SK-N-SH (cell line): ENCODE measurements around the gene SHROOM3. TPM values are rescaled to one million over a fixed set of nuclear protein-coding genes. Genes with fewer than 3 reads are reported as not detected.

Source experiments
- CTCF ChIA-PET: fragments of 300-600, 350-600 bp; formaldehyde crosslinking; extraction: SDS; loops from one replicate; lab custom pipeline; 2021; lab: Yijun Ruan, JAX
- POLR2A ChIA-PET: fragments of 350-600 bp; sonication (Branson Sonifier 250); formaldehyde crosslinking; extraction: SDS; loops from one replicate; lab custom pipeline; 2020; ENCODE audit warnings: antibody characterized with exemption, inconsistent platforms; lab: Yijun Ruan, JAX
- DNase-seq: peaks from one replicate; pipeline ENCODE4 v3.0.0; 2012
- H2AFZ ChIP-seq: fragments of 200-600 bp; sonication (generic); 2 replicates; pipeline ENCODE4 v1.8.1; 2016; ENCODE audit warnings: antibody characterized with exemption, mild to moderate bottlenecking, low read depth
- H3F3A ChIP-seq: fragments of 200-600 bp; sonication (generic); replicated peaks from 2 replicates; pipeline ENCODE3; 2016; ENCODE audit warnings: antibody characterized with exemption, mild to moderate bottlenecking; ENCODE audit not compliant: insufficient read depth
- H3K27ac ChIP-seq, 2 experiments: fragments of 200-500 bp in 1 of 2; fragments of 200-600 bp in 1 of 2; sonication (Bioruptor generic) in 1 of 2; sonication (generic), shearing (Covaris generic) in 1 of 2; 2 replicates each; pipeline versions ENCODE4 v1.5.1 to v1.6.1; 2014 to 2016; ENCODE audit warnings: low read depth in 2 of 2, inconsistent platforms in 1 of 2, low read length in 1 of 2, mild to moderate bottlenecking in 1 of 2, mixed read lengths in 1 of 2
- H3K27me3 ChIP-seq: fragments of 200-600 bp; sonication (generic), shearing (Covaris generic); 2 replicates; pipeline ENCODE4 v1.6.1; 2016; ENCODE audit warnings: mixed run types; ENCODE audit not compliant: insufficient read depth
- H3K36me3 ChIP-seq, 2 experiments: fragments of 200-500 bp in 1 of 2; fragments of 200-600 bp in 1 of 2; sonication (Bioruptor generic) in 1 of 2; sonication (generic) in 1 of 2; replicated peaks in 1 of 2; 2 replicates each; pipeline versions ENCODE3 to v1.5.1; 2014 to 2016; ENCODE audit warnings: low read length in 1 of 2, mild to moderate bottlenecking in 1 of 2; ENCODE audit not compliant: insufficient read depth in 2 of 2, control insufficient read depth in 1 of 2
- H3K4me1 ChIP-seq, 2 experiments: fragments of 200-500 bp in 1 of 2; fragments of 200-600 bp in 1 of 2; sonication (Bioruptor generic) in 1 of 2; sonication (generic), shearing (Covaris generic) in 1 of 2; 2 replicates each; pipeline versions ENCODE4 v1.5.1 to v1.6.1; 2014 to 2016; ENCODE audit warnings: low read depth in 1 of 2, low read length in 1 of 2, mixed run types in 1 of 2; ENCODE audit not compliant: insufficient read depth in 2 of 2, control insufficient read depth in 1 of 2
- H3K4me2 ChIP-seq: fragments of 200-600 bp; sonication (generic), shearing (Covaris generic); 2 replicates; pipeline ENCODE4 v1.6.1; 2017; ENCODE audit warnings: mixed run types
- H3K4me3 ChIP-seq, 2 experiments: fragments of 200-500 bp in 1 of 2; fragments of 200-600 bp in 1 of 2; sonication (Bioruptor generic) in 1 of 2; sonication (generic), shearing (Covaris generic) in 1 of 2; 2 replicates each; pipeline versions ENCODE4 v1.5.1 to v1.8.1; 2014 to 2016; ENCODE audit warnings: low read depth in 2 of 2, inconsistent platforms in 1 of 2, low read length in 1 of 2, mild to moderate bottlenecking in 1 of 2, mixed read lengths in 1 of 2, moderate library complexity in 1 of 2
- H3K79me2 ChIP-seq: fragments of 200-600 bp; sonication (generic); 2 replicates; pipeline ENCODE4 v1.8.1; 2017; ENCODE audit warnings: mild to moderate bottlenecking; ENCODE audit not compliant: insufficient read depth
- H3K9ac ChIP-seq: fragments of 200-600 bp; sonication (generic); 2 replicates; pipeline ENCODE4 v1.6.1; 2017; ENCODE audit warnings: mixed run types
- H3K9me2 ChIP-seq: fragments of 200-600 bp; sonication (generic); 2 replicates; pipeline ENCODE4 v1.6.1; 2017; ENCODE audit warnings: mixed run types
- H3K9me3 ChIP-seq: fragments of 200-600 bp; sonication (generic); 2 replicates; pipeline ENCODE4 v1.6.1; 2017; ENCODE audit warnings: mixed run types, mild to moderate bottlenecking, moderate library complexity
- H4K20me1 ChIP-seq: fragments of 200-600 bp; sonication (generic); 2 replicates; pipeline ENCODE4 v1.6.1; 2017; ENCODE audit warnings: mild to moderate bottlenecking, mixed run types; ENCODE audit not compliant: insufficient read depth
- ELF1 ChIP-seq: IDR thresholded peaks from 2 replicates; pipeline ENCODE4 v1.4.0; 2012
- FOXM1 ChIP-seq: IDR thresholded peaks from 2 replicates; pipeline ENCODE4 v1.4.0; 2012; ENCODE audit warnings: low read depth, mild to moderate bottlenecking
- GATA2 ChIP-seq: sonication (generic); formaldehyde crosslinking; IDR thresholded peaks from 2 replicates; pipeline ENCODE4 v1.5.0; 2020; ENCODE audit warnings: mild to moderate bottlenecking, missing genetic modification reagents
- NFIC ChIP-seq: IDR thresholded peaks from 2 replicates; pipeline ENCODE4 v1.4.0; 2012; ENCODE audit warnings: borderline replicate concordance
- RAD21 ChIP-seq: IDR thresholded peaks from 2 replicates; pipeline ENCODE4 v1.6.1; 2012; ENCODE audit warnings: mild to moderate bottlenecking, low read length
- TCF12 ChIP-seq: IDR thresholded peaks from 2 replicates; pipeline ENCODE4 v1.4.0; 2012
- WGBS: methylation state at CpG from one replicate; pipeline ENCODE4 v1.1.6; 2017; ENCODE audit warnings: low lambda C conversion rate; 5-methylcytosine and 5-hydroxymethylcytosine counted together
- polyA plus RNA-seq, 3 experiments: library from polyadenylated mRNA; depleted of rRNA; stranded (reverse); fragments of >200 nt; gene quantifications; 2 replicates each; pipeline ENCODE4 v1.2.3, GENCODE V29; 2012
- TF ChIP-seq, protein P1 (sequence below): IDR thresholded peaks from 2 replicates; pipeline ENCODE4 v1.4.0; 2012; ENCODE audit warnings: low read depth
- TF ChIP-seq, protein P2 (sequence below): fragments of 150-350 bp; IDR thresholded peaks from 2 replicates; pipeline ENCODE4 v1.6.1; 2016; ENCODE audit warnings: mild to moderate bottlenecking, low read depth, low read length
- TF ChIP-seq, protein P3 (sequence below): IDR thresholded peaks from 2 replicates; pipeline ENCODE4; 2012

Gene SHROOM3
- polyA plus RNA-seq, 1 of the 3 experiments (the other 2 are of a cell fraction) = 4.3 TPM

DNA sequence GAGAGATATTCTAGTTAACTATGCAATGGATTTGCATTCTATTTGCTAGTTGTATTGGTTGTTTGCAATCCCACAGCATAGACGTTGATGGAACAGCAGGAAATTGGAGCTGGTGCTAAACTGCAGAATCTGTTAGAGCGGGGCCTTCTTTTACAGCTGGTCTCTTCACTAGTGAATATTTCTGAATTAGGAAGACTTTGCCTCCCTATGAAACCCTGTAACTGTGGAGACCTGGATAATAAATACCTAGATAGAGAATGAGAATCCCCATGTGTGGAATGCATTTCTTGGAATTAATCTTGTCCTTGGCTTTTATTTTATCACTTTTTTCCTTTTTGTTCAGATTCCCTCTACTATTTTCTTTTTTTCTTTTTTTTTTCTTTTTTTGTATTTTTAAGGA is 109.7 kb downstream of the SHROOM3 start:
- 100% methylated on average over 2 of the region's 2 CpGs for WGBS
- no peak overlapping the region for H3K9ac ChIP-seq
- peaks cover 41% of the 10 kb centered on the region for H3F3A ChIP-seq
- H3K27ac ChIP-seq = peak overlapping the region; percentile 91 to 94; a peak in 3 of 4 replicates
- CTCF ChIA-PET = interaction anchor here (1.1 kb wide), 1 partner anchor 40 kb away, joined by 3 read pairs; no protein-coding TSS in a partner anchor
- H3K27me3 ChIP-seq = no peaks in the 10 kb centered on the region
- DNase-seq = no peak
- H3K4me3 ChIP-seq = no peak overlapping the region
- peak overlapping the region; percentile 47; the same call in 1 of the 2 replicates for H2AFZ ChIP-seq
- H3K4me2 ChIP-seq = peak overlapping the region; percentile 40
- POLR2A ChIA-PET = no interaction called here
- no peaks in the 10 kb centered on the region for H3K36me3 ChIP-seq
- no peaks in the 10 kb centered on the region for H3K79me2 ChIP-seq
- TF ChIP-seq, protein P1, sequence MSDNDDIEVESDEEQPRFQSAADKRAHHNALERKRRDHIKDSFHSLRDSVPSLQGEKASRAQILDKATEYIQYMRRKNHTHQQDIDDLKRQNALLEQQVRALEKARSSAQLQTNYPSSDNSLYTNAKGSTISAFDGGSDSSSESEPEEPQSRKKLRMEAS = no peak
- TF ChIP-seq RAD21 (no peak), NFIC (no peak), TCF12 (no peak), GATA2 (CRISPR knock-in tag) (no peak), FOXM1 (no peak), ELF1 (no peak)
- TF ChIP-seq, protein P2, sequence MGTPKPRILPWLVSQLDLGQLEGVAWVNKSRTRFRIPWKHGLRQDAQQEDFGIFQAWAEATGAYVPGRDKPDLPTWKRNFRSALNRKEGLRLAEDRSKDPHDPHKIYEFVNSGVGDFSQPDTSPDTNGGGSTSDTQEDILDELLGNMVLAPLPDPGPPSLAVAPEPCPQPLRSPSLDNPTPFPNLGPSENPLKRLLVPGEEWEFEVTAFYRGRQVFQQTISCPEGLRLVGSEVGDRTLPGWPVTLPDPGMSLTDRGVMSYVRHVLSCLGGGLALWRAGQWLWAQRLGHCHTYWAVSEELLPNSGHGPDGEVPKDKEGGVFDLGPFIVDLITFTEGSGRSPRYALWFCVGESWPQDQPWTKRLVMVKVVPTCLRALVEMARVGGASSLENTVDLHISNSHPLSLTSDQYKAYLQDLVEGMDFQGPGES = no peak
- H4K20me1 ChIP-seq = no peaks in the 10 kb centered on the region
- H3K9me2 ChIP-seq = no peaks in the 10 kb centered on the region
- H3K9me3 ChIP-seq = no peaks in the 10 kb centered on the region
- H3K4me1 ChIP-seq = peaks cover 11 to 29% of the 10 kb centered on the region in 2 experiments

DNA sequence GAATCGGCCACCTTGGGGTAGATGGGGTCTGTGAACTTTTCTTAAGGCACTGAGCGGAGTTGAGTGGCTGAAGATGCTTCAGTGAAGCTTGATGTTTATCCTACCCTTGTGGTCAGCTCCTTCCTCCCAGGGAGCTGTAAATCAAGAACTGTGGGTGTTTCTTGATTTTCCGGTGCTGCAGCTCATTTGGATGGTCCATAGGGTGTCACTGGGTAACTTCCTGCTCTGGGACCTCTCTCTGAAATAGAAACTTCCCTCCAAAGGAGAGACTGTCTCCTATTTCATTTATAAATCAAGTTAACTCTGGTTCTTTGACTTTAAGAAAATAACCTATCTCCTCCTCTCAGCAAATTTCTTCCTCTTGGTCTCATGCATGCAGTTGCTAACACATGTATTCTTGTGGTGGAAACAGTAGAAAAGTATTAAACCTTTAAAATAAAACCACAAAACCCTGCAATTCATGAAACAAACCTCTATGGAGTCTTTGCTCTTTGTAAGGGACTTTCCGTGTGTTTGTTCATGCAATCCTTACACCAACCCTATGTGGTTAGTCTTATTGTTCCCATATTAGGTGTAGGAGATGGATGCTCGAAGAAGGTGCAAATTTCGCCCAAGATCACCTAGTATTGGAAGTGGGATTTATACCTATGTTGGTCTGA is 110.3 kb downstream of the SHROOM3 start:
- POLR2A ChIA-PET = no interaction called here
- Histone ChIP-seq H3K36me3 (no peaks in the 10 kb centered on the region), H3K79me2 (no peaks in the 10 kb centered on the region), H4K20me1 (no peaks in the 10 kb centered on the region), H2AFZ (peak overlapping the region; percentile 47; the same call in 1 of the 2 replicates), H3K9me3 (no peaks in the 10 kb centered on the region), H3K27ac (peak overlapping the region; percentile 91 to 94), H3F3A (peaks cover 35% of the 10 kb centered on the region), H3K27me3 (no peaks in the 10 kb centered on the region), H3K4me3 (no peak overlapping the region), H3K4me1 (peaks cover 11 to 29% of the 10 kb centered on the region in 2 experiments), H3K9ac (peak overlapping the region; percentile 70; the same call in 1 of the 2 replicates), H3K9me2 (no peaks in the 10 kb centered on the region), H3K4me2 (peak overlapping the region; percentile 40)
- no peak for TF ChIP-seq NFIC
- TF ChIP-seq, protein P3, sequence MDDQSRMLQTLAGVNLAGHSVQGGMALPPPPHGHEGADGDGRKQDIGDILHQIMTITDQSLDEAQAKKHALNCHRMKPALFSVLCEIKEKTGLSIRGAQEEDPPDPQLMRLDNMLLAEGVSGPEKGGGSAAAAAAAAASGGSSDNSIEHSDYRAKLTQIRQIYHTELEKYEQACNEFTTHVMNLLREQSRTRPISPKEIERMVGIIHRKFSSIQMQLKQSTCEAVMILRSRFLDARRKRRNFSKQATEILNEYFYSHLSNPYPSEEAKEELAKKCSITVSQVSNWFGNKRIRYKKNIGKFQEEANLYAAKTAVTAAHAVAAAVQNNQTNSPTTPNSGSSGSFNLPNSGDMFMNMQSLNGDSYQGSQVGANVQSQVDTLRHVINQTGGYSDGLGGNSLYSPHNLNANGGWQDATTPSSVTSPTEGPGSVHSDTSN = peak; percentile 35; the same call in 1 of the 2 replicates
- CTCF ChIA-PET = interaction anchor here (1.1 kb wide), 1 partner anchor 40 kb away, joined by 3 read pairs; no protein-coding TSS in a partner anchor
- DNase-seq = no peak
- 91% methylated on average over 6 of the region's 6 CpGs for WGBS
